Measurements from ENCODE around the gene PRDM15.

The PRDM15 gene

GRCh38 chr21:41863439-41863740, 15.8 kb downstream of the PRDM15 start:
- no peak for DNase-seq (ENCODE audit: low read depth)
- no peak overlapping the region for H3K4me3 ChIP-seq (ENCODE audit: control insufficient read depth, low read depth, low read length)
- no peak for TF ChIP-seq CTCF (IDR thresholded peaks at IDR 0.05; ENCODE audit: control insufficient read depth, insufficient read depth, low read depth, low read length, missing control alignments)

GRCh38 chr21:41861987-41862386, 17.2 kb downstream of the PRDM15 start:
- H3K4me3 ChIP-seq (ENCODE audit: control insufficient read depth, low read depth, low read length), result no peak overlapping the region
- DNase-seq (ENCODE audit: low read depth), result no peak
- TF ChIP-seq CTCF (IDR thresholded peaks at IDR 0.05; ENCODE audit: control insufficient read depth, insufficient read depth, low read depth, low read length, missing control alignments), result no peak

GRCh38 chr21:41861255-41861654, 17.9 kb downstream of the PRDM15 start:
- H3K4me3 ChIP-seq (ENCODE audit: control insufficient read depth, low read depth, low read length), result no peak overlapping the region
- no peak for DNase-seq (ENCODE audit: low read depth)
- TF ChIP-seq CTCF (IDR thresholded peaks at IDR 0.05; ENCODE audit: control insufficient read depth, insufficient read depth, low read depth, low read length, missing control alignments), result no peak

- H3K4me3 ChIP-seq (ENCODE audit: control insufficient read depth, low read depth, low read length), result no peak overlapping the region
- TF ChIP-seq CTCF (IDR thresholded peaks at IDR 0.05; ENCODE audit: control insufficient read depth, insufficient read depth, low read depth, low read length, missing control alignments), result no peak
- DNase-seq (ENCODE audit: low read depth), result no peak
These were observed 19.7 kb downstream of the PRDM15 start for GRCh38 chr21:41859297-41859980.

- H3K4me3 ChIP-seq (ENCODE audit: control insufficient read depth, low read depth, low read length), result no peak overlapping the region
- no peak for TF ChIP-seq CTCF (IDR thresholded peaks at IDR 0.05; ENCODE audit: control insufficient read depth, insufficient read depth, low read depth, low read length, missing control alignments)
- no peak for DNase-seq (ENCODE audit: low read depth)
These were observed 20.5 kb downstream of the PRDM15 start for GRCh38 chr21:41858466-41859296.

GRCh38 chr21:41857771-41858300, 21.3 kb downstream of the PRDM15 start:
- no peak for TF ChIP-seq CTCF (IDR thresholded peaks at IDR 0.05; ENCODE audit: control insufficient read depth, insufficient read depth, low read depth, low read length, missing control alignments)
- DNase-seq (ENCODE audit: low read depth), result no peak
- H3K4me3 ChIP-seq (ENCODE audit: control insufficient read depth, low read depth, low read length), result no peak overlapping the region
